LHCN-M2 (cell line): Measurements from ENCODE around the gene SDCCAG8. TPM values are rescaled to one million over a fixed set of nuclear protein-coding genes. Genes with fewer than 3 reads are reported as not detected.

Experiments used
- DNase-seq: peaks from one replicate; pipeline ENCODE4 v3.0.0-alpha.2; 2012; ENCODE audit warnings: low read depth
- total RNA-seq: library from RNA; depleted of rRNA; stranded (reverse); fragments of >200 nt; gene quantifications from 2 replicates; pipeline ENCODE4 v1.2.3, GENCODE V29; 2014

Gene SDCCAG8
- total RNA-seq, 1 experiment from 2014 or later: 27.3 TPM

- DNase-seq: no peak
Measured at GRCh38 chr1:243390162-243390791, 134.4 kb downstream of the SDCCAG8 start.

- DNase-seq: no peak
Measured at GRCh38 chr1:243391355-243391754, 135.5 kb downstream of the SDCCAG8 start.

- DNase-seq: peak; percentile 3
Measured at GRCh38 chr1:243393096-243393495, 137.3 kb downstream of the SDCCAG8 start.

GRCh38 chr1:243394066-243394465, 138.2 kb downstream of the SDCCAG8 start:
- DNase-seq: no peak

- DNase-seq: no peak
Measured at GRCh38 chr1:243394601-243395464, 139.0 kb downstream of the SDCCAG8 start.

GRCh38 chr1:243396424-243396823, 140.6 kb downstream of the SDCCAG8 start:
- DNase-seq: no peak

GRCh38 chr1:243396876-243397275, 141.0 kb downstream of the SDCCAG8 start:
- no peak for DNase-seq

GRCh38 chr1:243397613-243398321, 141.9 kb downstream of the SDCCAG8 start:
- DNase-seq: no peak

- no peak for DNase-seq
Measured at GRCh38 chr1:243399561-243400155, 143.8 kb downstream of the SDCCAG8 start.

- DNase-seq: no peak
Measured at GRCh38 chr1:243402868-243403267, 147.0 kb downstream of the SDCCAG8 start.

- no peak for DNase-seq
Measured at GRCh38 chr1:243406424-243406823, 150.6 kb downstream of the SDCCAG8 start.

GRCh38 chr1:243407284-243408018, 151.6 kb downstream of the SDCCAG8 start:
- peak; percentile 57 for DNase-seq

GRCh38 chr1:243408479-243408878, 152.6 kb downstream of the SDCCAG8 start:
- DNase-seq: no peak

- DNase-seq: peak; percentile 23
Measured at GRCh38 chr1:243409284-243409683, 153.4 kb downstream of the SDCCAG8 start.

GRCh38 chr1:243411472-243411871, 155.6 kb downstream of the SDCCAG8 start:
- no peak for DNase-seq

- DNase-seq: no peak
Measured at GRCh38 chr1:243413431-243414151, 157.8 kb downstream of the SDCCAG8 start.

GRCh38 chr1:243414152-243414494, 158.3 kb downstream of the SDCCAG8 start:
- DNase-seq: no peak

- DNase-seq: no peak
Measured at GRCh38 chr1:243415663-243416408, 160.0 kb downstream of the SDCCAG8 start.

GRCh38 chr1:243416495-243416894, 160.7 kb downstream of the SDCCAG8 start:
- DNase-seq: no peak
